Ureter (tissue), 1 donor: ENCODE measurements around the gene TCAIM. TPM values are rescaled to one million over a fixed set of nuclear protein-coding genes. Genes with fewer than 3 reads are reported as not detected.

Source experiments
- DNase-seq: peaks from one replicate; pipeline ENCODE4 v3.0.0-alpha.2; 2020; ENCODE audit warnings: low spot score
- total RNA-seq: library from RNA; stranded (reverse); gene quantifications from one replicate; pipeline ENCODE4 v1.2.4, GENCODE V29; 2023
- donor health status: DM: yes; HTN: yes; CAD: no.

Gene TCAIM, protein sequence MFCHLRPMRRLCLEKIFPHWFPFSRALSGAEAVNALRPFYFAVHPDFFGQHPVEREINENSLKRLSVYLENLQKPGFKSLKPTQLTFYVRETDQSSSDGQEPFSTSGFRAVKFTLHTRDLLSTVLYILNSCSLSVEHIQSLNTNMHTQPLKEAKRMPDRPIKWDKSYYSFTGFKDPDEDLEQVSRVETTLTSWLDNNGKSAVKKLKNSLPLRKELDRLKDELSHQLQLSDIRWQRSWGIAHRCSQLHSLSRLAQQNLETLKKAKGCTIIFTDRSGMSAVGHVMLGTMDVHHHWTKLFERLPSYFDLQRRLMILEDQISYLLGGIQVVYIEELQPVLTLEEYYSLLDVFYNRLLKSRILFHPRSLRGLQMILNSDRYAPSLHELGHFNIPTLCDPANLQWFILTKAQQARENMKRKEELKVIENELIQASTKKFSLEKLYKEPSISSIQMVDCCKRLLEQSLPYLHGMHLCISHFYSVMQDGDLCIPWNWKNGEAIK
- total RNA-seq, result 40.6 TPM

- DNase-seq, result peak; percentile 97
Measured at GRCh38 chr3:44338010-44338827, at the start of gene TCAIM. TSS of gene TCAIM (plus strand) at chr3:44338766. CDS start at chr3:44354783, 16,017 bp downstream.

GRCh38 chr3:44289882-44290462 lies 48.6 kb upstream of the TCAIM start:
- no peak for DNase-seq

- DNase-seq, result no peak
Measured at GRCh38 chr3:44292276-44292675, 46.3 kb upstream of the TCAIM start.

DNA sequence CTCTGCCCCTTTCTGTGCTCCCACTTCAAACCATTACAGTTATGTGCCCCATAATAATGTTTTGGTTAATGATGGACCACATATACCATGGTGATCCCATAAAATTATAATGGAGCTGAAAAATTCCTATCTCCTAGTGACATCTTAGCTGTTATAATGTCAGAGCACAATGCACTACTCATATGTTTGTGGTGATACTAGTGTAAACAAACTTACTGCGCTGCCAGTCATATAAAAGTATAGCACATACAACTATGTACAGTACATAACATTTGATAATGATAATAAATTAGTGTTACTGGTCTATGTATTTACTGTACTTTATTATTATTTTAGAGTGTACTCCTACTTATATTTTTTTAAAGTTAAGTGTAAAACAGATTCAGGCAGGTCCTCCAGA lies 45.6 kb upstream of the TCAIM start:
- no peak for DNase-seq

GRCh38 chr3:44297255-44297654 lies 41.3 kb upstream of the TCAIM start:
- no peak for DNase-seq

GRCh38 chr3:44301746-44302145 lies 36.8 kb upstream of the TCAIM start:
- DNase-seq, result no peak

- DNase-seq, result no peak
Measured at GRCh38 chr3:44309500-44309899, 29.1 kb upstream of the TCAIM start.

DNA sequence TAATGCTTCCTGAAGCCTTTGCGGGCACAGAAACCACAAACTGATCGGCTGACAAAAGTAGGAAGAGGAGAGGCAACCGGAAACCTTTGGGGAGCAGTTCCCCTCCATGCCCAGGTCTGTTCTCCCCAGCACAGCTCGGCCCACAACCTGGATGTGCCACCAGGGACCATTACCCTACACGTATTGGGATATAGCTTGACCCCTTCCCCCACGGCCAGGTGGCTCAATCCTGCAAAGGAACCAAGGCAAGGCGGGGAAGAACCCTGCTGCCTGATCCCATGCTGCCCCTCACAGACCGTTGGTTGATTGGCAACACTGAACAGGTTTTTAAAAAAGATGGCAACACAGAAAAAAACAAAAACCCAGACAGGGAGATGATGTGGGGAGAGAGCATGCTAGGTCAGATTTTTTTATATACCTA lies 19.7 kb upstream of the TCAIM start:
- DNase-seq, result no peak

DNA sequence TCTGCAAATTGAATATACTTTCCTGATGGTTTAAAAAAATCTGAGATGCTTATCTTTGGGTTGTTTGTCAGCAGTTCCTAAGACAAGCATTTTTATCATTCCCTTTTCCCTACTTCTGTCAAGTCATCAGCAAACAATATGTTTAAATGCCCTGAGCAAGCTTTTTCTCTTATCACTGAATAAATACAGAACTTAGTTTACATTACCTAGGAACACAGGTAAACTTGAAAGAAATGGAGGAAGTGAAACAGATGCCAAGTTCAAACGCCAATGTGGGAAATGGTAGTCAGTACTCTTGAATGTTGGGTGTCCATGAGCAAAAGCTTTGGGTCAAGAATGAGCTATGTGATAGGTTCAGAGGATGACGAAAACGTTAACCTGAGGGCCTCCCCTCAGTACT lies 17.2 kb upstream of the TCAIM start:
- DNase-seq, result no peak

- DNase-seq, result peak; percentile 70
Measured at GRCh38 chr3:44323341-44323955, 15.1 kb upstream of the TCAIM start.

GRCh38 chr3:44324584-44324983 lies 14.0 kb upstream of the TCAIM start:
- no peak for DNase-seq

DNA sequence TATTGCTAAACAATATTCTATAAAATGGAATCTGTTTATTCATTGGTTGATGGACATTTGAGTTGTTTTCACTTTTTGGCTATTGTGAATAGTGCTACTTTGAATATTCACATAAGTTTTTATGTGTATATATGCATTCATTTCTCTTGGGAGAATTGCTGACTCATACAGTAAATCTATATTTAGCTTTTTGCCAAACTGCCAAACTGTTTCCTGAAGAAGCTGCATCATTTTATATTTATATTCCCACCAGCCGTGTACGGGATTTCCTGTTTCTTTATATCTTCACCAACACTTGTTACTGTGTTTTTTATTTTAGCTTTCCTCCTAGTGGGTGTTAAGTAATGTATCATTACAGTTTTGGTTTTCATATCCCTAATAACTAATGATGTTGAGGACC lies 12.5 kb upstream of the TCAIM start:
- DNase-seq, result no peak

- no peak for DNase-seq
Measured at GRCh38 chr3:44326515-44326914, 12.1 kb upstream of the TCAIM start.

- no peak for DNase-seq
Measured at GRCh38 chr3:44329946-44330345, 8.6 kb upstream of the TCAIM start.

- DNase-seq, result no peak
Measured at GRCh38 chr3:44330444-44330843, 8.1 kb upstream of the TCAIM start.

- DNase-seq, result no peak
Measured at GRCh38 chr3:44334326-44334725, 4.2 kb upstream of the TCAIM start.

GRCh38 chr3:44337248-44337785 lies 1.2 kb upstream of the TCAIM start:
- no peak for DNase-seq

DNA sequence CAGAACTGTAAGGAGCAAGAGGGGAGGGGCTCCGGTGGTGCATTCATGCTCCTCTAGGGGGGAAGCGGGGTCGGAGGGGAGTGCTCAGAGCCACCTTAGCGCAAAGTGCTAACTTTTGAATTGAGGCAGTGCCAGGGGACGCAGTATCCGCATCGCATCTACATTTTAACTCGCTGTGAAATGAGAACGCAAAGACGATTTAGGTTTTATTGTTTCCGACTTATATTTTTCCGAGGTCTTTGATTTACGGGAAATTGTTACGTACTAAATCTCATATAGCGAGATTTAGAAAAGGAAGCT lies 212 bp downstream of the TCAIM start:
- DNase-seq, result no peak

DNA sequence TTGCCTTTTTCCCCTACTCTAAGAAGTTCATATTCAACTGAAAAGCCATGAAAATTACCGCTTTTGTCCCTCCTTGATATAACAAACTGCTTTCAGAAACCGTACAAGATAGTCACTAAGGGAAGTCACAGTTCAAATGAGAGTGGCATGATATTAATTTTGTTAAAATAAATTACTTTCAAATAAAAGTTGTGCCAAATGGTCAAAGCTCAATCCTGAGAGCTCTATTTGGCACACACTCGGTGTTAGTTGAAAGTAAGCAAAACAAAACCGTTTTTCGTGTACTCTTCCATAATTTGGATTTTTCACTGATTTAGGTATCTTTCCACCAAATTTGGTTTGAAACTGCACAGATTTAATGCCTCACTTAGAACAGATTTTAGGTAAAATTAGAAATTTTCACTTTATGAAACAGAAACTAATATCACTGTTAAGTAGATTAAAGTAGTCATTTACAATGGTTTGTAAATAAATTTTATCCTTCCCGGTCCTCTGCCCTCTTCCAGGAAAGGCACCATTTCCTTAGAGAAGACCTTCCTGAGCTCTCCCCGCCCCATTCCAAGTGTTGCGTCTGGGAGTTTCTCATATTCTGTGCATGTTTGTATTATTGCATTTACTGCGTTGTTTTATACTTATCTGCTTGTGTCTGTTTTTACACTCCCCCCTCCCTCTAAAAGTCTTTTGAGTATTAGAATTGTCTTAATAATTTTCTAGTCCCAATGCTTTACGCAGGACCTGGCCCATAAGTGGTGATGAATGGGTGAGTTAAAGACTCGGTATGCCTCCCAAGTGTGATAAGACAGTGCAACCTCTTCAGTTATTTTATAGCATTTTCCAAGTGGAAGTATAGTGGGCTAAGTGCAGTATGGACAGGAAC lies 853 bp downstream of the TCAIM start:
- no peak for DNase-seq

- DNase-seq, result no peak
Measured at GRCh38 chr3:44340058-44340395, 1.5 kb downstream of the TCAIM start.

DNA sequence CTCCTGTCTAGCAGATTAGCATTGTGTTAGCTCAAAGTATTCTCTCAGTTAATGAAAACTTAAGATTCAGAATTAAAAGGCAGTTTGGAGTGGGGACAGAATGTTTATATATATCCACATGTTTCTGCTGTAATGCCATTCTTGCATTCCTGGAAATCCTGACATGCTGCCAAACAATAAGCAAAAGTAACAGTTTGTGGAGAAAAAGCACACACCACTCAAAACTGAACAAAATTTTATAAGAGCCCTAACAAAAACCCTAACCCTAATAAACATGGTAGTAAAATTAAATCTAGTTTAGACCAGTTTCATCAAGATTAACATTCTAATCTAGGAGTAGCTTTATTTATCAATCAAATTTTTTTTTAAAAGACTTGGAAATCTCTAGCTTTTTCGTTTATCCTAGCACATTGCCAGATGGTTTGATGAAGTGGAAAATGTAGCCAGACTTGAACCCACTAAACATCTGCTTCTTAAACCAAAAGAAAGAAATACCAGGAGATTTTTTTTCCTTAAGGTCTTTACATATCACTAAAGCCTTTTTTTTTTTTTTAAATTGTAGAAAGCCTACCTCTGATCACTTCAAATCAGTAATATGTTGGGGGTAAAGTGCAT lies 3.7 kb downstream of the TCAIM start:
- no peak for DNase-seq
